ENCODE data around the gene RAB43. TPM values are rescaled to one million over a fixed set of nuclear protein-coding genes. Genes with fewer than 3 reads are reported as not detected.

The RAB43 gene
- total RNA-seq, 1 donor from 2014 or later = 8.6 TPM

DNA sequence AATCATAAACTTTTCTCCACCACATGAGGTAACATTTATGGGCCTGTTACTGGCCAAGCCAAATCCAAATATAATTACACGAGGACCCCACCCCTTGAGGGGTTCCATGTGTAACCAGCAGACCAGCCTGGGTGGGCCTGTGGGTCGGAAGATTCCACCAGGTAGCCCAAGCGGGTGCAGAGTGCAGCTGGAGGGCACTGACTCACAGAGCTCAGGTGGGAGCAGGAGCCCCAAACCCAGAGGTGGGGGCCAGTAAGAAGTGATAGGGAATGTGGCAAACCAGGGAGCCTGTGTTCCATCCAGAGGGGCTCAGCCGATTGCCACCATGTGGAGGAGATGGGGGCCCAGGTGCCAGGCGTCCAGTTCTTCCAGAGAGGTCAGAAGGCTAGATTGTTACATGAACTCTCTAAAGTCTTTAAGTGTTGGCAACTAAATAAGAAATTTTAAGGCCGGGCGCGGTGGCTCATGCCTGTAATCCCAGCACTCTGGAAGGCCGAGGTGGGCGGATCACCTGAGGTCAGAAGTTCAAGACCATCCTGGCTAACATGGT, 58.4 kb downstream of the RAB43 start:
- intact Hi-C loops (cut with DNase I) = no loop called here
- H3K27ac ChIP-seq = no peak overlapping the region
- no peaks in the 10 kb centered on the region for H3K36me3 ChIP-seq
- H3K4me1 ChIP-seq = no peaks in the 10 kb centered on the region
- no peaks in the 10 kb centered on the region for H3K27me3 ChIP-seq
- no peak overlapping the region for H3K4me3 ChIP-seq
- DNase-seq (ENCODE audit: extremely low spot score in 2 of 2) = no peak
- no peaks in the 10 kb centered on the region for H3K9me3 ChIP-seq
- TF ChIP-seq POLR2AphosphoS5 (IDR thresholded peaks at IDR 0.05; ENCODE audit: insufficient read depth in 1 of 2, low read depth in 1 of 2) (no peak), POLR2A (IDR thresholded peaks at IDR 0.05) (no peak)
- TF ChIP-seq, protein P1, sequence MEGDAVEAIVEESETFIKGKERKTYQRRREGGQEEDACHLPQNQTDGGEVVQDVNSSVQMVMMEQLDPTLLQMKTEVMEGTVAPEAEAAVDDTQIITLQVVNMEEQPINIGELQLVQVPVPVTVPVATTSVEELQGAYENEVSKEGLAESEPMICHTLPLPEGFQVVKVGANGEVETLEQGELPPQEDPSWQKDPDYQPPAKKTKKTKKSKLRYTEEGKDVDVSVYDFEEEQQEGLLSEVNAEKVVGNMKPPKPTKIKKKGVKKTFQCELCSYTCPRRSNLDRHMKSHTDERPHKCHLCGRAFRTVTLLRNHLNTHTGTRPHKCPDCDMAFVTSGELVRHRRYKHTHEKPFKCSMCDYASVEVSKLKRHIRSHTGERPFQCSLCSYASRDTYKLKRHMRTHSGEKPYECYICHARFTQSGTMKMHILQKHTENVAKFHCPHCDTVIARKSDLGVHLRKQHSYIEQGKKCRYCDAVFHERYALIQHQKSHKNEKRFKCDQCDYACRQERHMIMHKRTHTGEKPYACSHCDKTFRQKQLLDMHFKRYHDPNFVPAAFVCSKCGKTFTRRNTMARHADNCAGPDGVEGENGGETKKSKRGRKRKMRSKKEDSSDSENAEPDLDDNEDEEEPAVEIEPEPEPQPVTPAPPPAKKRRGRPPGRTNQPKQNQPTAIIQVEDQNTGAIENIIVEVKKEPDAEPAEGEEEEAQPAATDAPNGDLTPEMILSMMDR (IDR thresholded peaks at IDR 0.05) = no peak

DNA sequence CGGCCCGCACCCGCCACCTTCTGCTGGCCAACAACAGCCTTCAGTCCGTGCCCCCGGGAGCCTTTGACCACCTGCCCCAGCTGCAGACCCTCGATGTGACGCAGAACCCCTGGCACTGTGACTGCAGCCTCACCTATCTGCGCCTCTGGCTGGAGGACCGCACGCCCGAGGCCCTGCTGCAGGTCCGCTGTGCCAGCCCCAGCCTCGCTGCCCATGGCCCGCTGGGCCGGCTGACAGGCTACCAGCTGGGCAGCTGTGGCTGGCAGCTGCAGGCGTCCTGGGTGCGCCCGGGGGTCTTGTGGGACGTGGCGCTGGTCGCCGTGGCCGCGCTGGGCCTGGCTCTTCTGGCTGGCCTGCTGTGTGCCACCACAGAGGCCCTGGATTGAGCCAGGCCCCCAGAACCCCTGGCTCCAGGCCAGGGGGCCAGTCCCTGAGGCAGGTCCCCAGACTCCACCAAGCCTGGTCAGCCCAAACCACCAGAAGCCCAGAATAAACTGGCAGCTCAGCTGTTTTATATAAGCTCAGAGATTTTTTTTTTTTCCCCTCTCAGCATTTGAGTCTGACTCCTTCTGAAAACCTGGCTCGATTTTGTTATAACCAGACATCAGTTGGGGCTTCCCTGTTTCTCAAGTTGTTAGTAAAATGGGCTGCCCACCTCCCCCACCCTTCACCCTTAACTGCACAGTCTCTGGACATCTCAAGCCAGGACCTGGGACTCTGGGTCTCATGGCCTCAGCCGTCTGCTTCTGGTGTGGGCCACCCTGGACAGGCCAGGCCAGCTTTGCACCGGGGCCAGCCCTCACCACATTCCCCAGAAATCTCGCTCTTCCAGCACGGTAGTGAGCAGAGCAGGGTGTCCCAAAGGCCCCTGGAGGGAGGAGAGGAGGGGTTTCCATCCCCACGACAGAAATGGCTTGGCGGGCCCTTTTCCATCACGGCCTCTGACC, 59.4 kb downstream of the RAB43 start:
- no peak for DNase-seq (ENCODE audit: extremely low spot score in 2 of 2)
- no peak overlapping the region for H3K27ac ChIP-seq
- intact Hi-C loops (cut with DNase I) = no loop called here
- H3K4me1 ChIP-seq = no peaks in the 10 kb centered on the region
- no peak overlapping the region for H3K4me3 ChIP-seq
- no peaks in the 10 kb centered on the region for H3K36me3 ChIP-seq
- TF ChIP-seq POLR2AphosphoS5 (IDR thresholded peaks at IDR 0.05; ENCODE audit: insufficient read depth in 1 of 2, low read depth in 1 of 2) = no peak
- TF ChIP-seq, protein P1 (IDR thresholded peaks at IDR 0.05) = no peak
- H3K27me3 ChIP-seq = no peaks in the 10 kb centered on the region
- no peaks in the 10 kb centered on the region for H3K9me3 ChIP-seq

DNA sequence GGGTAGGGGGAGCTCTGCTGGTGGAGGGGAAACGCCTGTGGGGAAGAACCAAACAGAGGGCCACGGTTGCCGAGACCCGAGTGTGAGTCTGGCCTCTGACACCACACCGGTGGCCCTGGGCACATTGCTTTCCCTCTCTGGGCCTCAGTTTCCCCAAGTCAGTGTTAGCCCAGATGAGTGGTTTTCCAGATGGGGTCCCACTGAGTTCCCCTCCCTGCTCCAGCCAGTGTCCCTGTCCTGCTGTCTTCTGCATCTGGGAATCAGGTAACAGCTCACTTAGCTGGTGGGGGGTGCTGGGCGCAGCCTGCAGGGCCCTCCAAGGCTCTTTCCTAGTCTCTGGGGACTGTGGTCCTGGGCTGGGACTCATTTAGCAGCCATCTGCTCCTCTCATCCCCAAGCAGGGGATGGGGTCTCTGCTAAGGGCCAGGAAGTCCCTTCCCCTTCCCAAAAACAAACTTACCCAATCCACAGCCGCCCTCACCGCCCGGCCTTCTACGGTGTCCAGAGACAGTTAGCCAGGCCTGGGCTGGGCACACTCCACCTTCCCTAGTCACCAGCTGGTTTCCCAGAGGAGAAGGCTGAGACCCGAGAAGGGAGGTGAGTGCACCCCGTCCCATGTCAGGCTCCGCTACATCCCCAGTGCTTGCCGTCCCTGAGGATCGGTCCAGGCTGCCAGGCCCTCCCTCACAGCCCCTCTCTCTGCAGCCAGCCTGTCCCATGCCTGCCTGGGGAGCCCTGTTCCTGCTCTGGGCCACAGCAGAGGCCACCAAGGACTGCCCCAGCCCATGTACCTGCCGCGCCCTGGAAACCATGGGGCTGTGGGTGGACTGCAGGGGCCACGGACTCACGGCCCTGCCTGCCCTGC, 60.3 kb downstream of the RAB43 start:
- DNase-seq (ENCODE audit: extremely low spot score in 2 of 2) = no peak
- intact Hi-C loops (cut with DNase I) = no loop called here

DNA sequence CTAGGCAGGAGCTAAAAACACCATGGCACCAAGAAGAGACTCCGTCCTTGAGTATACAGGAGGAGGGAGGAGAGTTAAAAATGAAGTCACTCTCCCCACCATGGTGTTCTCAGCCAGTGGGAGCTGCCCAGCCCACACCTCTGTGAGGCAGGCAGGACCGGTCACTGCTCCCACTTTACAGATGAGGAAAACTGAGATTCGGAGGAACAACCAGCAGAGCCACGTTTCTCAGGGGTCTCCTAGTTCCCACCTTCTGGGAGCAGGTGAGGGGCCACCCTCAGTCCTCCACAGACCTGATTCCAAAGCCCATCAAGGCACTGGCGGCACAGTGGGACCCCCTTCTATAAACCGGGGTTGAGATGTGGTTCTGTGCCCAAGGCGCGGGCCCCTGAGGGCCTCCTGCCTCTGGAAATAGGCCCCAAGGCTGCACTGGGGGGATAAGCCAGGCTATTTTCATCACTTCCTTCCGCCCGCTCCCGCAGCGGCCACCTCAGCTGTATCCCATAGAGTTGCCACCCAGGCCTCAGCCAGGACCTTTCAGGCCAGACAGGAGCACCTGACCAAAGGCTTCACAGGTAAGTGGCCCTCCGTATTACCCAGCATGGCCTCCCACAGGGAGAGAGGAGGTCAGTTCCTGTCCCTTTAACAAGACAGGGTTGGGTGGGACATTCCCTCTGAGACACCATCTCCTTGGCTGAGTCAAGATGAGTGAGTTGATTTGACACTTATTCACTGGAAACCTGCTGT, 61.2 kb downstream of the RAB43 start, which contains the start of gene GP9:
Gene GP9, plus strand, starts transcription at position 504 of the 747 bp plus-strand sequence. CDS start 961 bp downstream, outside the sequence.
- Histone ChIP-seq H3K27ac (peak within 1 kb of the TSS; percentile 54), H3K4me3 (no peak within 1 kb of the TSS), H3K9me3 (no peaks in the 10 kb centered on the region), H3K36me3 (no peaks in the 10 kb centered on the region), H3K27me3 (no peaks in the 10 kb centered on the region), H3K4me1 (no peaks in the 10 kb centered on the region)
- no peak for DNase-seq (ENCODE audit: extremely low spot score in 2 of 2)
- intact Hi-C loops (cut with DNase I) = no loop called here
- TF ChIP-seq, protein P1 (IDR thresholded peaks at IDR 0.05) = no peak
- TF ChIP-seq POLR2AphosphoS5 (IDR thresholded peaks at IDR 0.05; ENCODE audit: insufficient read depth in 1 of 2, low read depth in 1 of 2) = no peak
- TF ChIP-seq POLR2A (IDR thresholded peaks at IDR 0.05) = no peak

More for the DNA sequence above, 60.3 kb downstream of the RAB43 start:
- Histone ChIP-seq H3K27ac (no peak overlapping the region), H3K27me3 (no peaks in the 10 kb centered on the region), H3K9me3 (no peaks in the 10 kb centered on the region), H3K4me3 (no peak overlapping the region), H3K4me1 (no peaks in the 10 kb centered on the region), H3K36me3 (no peaks in the 10 kb centered on the region)
- TF ChIP-seq POLR2A (IDR thresholded peaks at IDR 0.05) (no peak), POLR2AphosphoS5 (IDR thresholded peaks at IDR 0.05; ENCODE audit: insufficient read depth in 1 of 2, low read depth in 1 of 2) (no peak)
- TF ChIP-seq, protein P1 (IDR thresholded peaks at IDR 0.05) = no peak

All from vagina (tissue), 2 donors.